Measurements from ENCODE around the gene SPRYD7. TPM values are rescaled to one million over a fixed set of nuclear protein-coding genes. Genes with fewer than 3 reads are reported as not detected.

Gene SPRYD7
- total and polyA plus RNA-seq, 2 donors from 2014 or later = 6.6 to 12.1 TPM

DNA sequence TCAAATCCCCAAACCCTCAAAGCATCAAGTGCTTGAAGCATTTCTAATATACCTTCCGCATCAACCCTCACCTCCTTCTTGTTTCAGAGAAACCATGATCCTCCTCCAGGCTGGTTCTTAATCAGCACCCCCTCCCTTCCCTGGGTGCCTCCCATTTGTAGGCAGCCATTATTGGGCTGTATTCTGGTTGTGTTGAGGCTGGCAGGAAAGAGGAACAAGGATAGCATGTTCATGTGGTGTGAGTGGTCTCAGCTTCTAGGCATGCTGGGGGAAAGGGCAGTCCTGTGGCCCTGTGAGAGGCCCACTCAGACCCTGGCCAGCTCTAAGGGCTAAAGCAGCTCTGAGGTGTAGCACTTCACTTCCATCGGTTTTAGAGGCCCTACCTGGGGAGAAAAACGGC, 41.9 kb upstream of the SPRYD7 start:
- no peaks in the 10 kb centered on the region for H3K36me3 ChIP-seq (ENCODE audit: control insufficient read depth in 2 of 3, insufficient read depth in 3 of 3, low read length in 3 of 3)
- H3K27me3 ChIP-seq (ENCODE audit: control insufficient read depth, insufficient read depth, low read length) = no peaks in the 10 kb centered on the region
- FAIRE-seq = no peak
- H3K9ac ChIP-seq (ENCODE audit: low read length in 3 of 3) = no peak overlapping the region
- no peak for DNase-seq
- no peak overlapping the region for H3K27ac ChIP-seq (ENCODE audit: low read depth in 2 of 2, low read length in 2 of 2)
- no peaks in the 10 kb centered on the region for H3K4me1 ChIP-seq (ENCODE audit: control insufficient read depth in 2 of 3, insufficient read depth in 2 of 3, low read depth in 1 of 3, low read length in 3 of 3)
- TF ChIP-seq, protein P1, sequence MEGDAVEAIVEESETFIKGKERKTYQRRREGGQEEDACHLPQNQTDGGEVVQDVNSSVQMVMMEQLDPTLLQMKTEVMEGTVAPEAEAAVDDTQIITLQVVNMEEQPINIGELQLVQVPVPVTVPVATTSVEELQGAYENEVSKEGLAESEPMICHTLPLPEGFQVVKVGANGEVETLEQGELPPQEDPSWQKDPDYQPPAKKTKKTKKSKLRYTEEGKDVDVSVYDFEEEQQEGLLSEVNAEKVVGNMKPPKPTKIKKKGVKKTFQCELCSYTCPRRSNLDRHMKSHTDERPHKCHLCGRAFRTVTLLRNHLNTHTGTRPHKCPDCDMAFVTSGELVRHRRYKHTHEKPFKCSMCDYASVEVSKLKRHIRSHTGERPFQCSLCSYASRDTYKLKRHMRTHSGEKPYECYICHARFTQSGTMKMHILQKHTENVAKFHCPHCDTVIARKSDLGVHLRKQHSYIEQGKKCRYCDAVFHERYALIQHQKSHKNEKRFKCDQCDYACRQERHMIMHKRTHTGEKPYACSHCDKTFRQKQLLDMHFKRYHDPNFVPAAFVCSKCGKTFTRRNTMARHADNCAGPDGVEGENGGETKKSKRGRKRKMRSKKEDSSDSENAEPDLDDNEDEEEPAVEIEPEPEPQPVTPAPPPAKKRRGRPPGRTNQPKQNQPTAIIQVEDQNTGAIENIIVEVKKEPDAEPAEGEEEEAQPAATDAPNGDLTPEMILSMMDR (IDR thresholded peaks at IDR 0.05; ENCODE audit: borderline replicate concordance, extremely low read depth, insufficient read depth) = no peak
- no peak overlapping the region for H3K4me3 ChIP-seq (ENCODE audit: low read length in 3 of 3)
- intact Hi-C loops (cut with DNase I) = no loop called here
- no peaks in the 10 kb centered on the region for H3K9me3 ChIP-seq (ENCODE audit: control insufficient read depth in 2 of 3, insufficient read depth in 1 of 3, low read length in 3 of 3)

GRCh38 chr13:49976314-49977258, 40.4 kb upstream of the SPRYD7 start:
- Histone ChIP-seq H3K4me1 (ENCODE audit: control insufficient read depth in 2 of 3, insufficient read depth in 2 of 3, low read depth in 1 of 3, low read length in 3 of 3) (no peaks in the 10 kb centered on the region), H3K27me3 (ENCODE audit: control insufficient read depth, insufficient read depth, low read length) (no peaks in the 10 kb centered on the region), H3K27ac (ENCODE audit: low read depth in 2 of 2, low read length in 2 of 2) (no peak overlapping the region), H3K4me3 (ENCODE audit: low read length in 3 of 3) (no peak overlapping the region), H3K36me3 (ENCODE audit: control insufficient read depth in 2 of 3, insufficient read depth in 3 of 3, low read length in 3 of 3) (no peaks in the 10 kb centered on the region), H3K9ac (ENCODE audit: low read length in 3 of 3) (no peak overlapping the region), H3K9me3 (ENCODE audit: control insufficient read depth in 2 of 3, insufficient read depth in 1 of 3, low read length in 3 of 3) (no peaks in the 10 kb centered on the region)
- DNase-seq (peak; percentile 67 to 88 (median 80)), FAIRE-seq (no peak)
- TF ChIP-seq, protein P1 (IDR thresholded peaks at IDR 0.05; ENCODE audit: borderline replicate concordance, extremely low read depth, insufficient read depth) = peak; percentile 90
- intact Hi-C loops (cut with DNase I) = no loop called here

- Histone ChIP-seq H3K36me3 (ENCODE audit: control insufficient read depth in 2 of 3, insufficient read depth in 3 of 3, low read length in 3 of 3) (no peaks in the 10 kb centered on the region), H3K27ac (ENCODE audit: low read depth in 2 of 2, low read length in 2 of 2) (no peak overlapping the region), H3K27me3 (ENCODE audit: control insufficient read depth, insufficient read depth, low read length) (no peaks in the 10 kb centered on the region), H3K4me3 (ENCODE audit: low read length in 3 of 3) (no peak overlapping the region), H3K4me1 (ENCODE audit: control insufficient read depth in 2 of 3, insufficient read depth in 2 of 3, low read depth in 1 of 3, low read length in 3 of 3) (no peaks in the 10 kb centered on the region), H3K9ac (ENCODE audit: low read length in 3 of 3) (no peak overlapping the region), H3K9me3 (ENCODE audit: control insufficient read depth in 2 of 3, insufficient read depth in 1 of 3, low read length in 3 of 3) (no peaks in the 10 kb centered on the region)
- DNase-seq (no peak), FAIRE-seq (no peak)
- intact Hi-C loops (cut with DNase I) = no loop called here
- TF ChIP-seq, protein P1 (IDR thresholded peaks at IDR 0.05; ENCODE audit: borderline replicate concordance, extremely low read depth, insufficient read depth) = no peak
These were observed 39.7 kb upstream of the SPRYD7 start for GRCh38 chr13:49975826-49976225.

All from kidney (tissue), 14 donors.